GM15510 (cell line): ENCODE measurements around the gene FAM181A.

Experiments used
- POLR2A ChIP-seq: IDR thresholded peaks from 3 replicates; pipeline ENCODE4 v1.6.1; 2011; ENCODE audit warnings: borderline replicate concordance; ENCODE audit not compliant: insufficient read length; ENCODE audit errors: extremely low read depth

The FAM181A gene

DNA sequence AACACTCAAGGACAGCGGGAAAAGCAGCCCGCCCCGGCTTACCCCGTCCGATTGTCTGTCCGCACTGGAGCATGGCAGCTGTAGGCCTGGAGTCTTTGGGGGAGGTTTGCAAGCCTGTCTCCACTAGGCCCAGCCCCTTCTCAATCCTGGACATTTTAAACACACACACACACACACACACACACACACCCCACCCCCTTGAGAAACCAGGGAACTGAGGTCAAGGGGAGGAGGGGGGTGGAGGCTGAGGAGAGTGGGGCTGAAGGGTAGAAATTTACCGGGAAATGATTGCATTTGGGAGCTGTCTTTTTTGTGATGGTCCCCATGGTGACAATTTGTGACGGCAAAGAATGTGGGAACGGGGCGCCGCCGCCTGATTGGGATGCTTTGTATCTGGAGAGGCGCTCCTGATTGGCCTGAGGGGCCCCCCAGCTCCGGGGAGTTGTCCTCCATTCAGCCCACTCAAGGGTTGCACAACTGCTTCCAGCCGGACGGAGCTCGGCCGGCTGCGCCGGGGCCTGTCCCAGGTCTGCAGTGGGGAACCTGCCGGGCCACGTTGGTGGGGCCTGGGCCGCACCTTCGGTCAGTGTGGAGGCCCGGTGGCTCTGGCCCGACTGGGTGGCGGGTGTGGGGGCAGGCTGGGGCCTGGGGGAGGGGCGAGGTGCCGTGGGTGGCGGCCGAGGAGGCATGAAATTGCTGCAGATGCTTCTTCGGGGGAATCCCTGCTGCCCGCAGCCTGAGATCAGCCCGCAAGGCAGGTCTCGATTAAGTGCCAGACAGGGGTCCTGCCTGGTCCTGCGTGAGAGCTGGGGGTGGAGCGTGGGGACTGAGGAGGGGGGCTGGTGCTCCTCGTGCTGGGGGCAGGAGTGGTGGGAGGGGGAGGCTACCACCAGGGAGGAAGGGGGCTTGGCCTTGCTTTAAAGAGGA lies at the start of gene FAM181A:
TSS of gene FAM181A (plus strand) at position 472 of the 927 bp plus-strand sequence. CDS start 942 bp downstream, outside the sequence.
- TF ChIP-seq POLR2A = no peak

DNA sequence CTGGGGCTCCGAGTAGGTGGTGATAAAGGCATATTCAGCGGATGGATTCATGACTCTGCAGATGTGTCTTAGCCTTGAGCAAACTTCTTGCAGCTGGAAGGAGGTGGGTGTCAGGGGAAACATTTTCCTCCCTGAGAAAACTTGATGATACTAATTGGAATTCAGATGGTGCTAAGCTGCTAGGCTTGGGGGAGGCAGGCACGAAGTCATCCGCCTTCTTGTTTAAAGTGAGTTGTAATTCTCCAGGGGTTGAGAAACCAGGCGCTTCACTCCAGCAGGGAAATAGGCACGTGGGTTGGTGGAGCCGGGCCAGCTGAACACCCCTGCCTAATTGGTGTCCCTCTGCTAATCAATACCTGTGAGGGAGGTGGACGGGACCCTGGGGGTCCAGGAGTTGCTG lies 48.9 kb upstream of the FAM181A start:
- no peak for TF ChIP-seq POLR2A

DNA sequence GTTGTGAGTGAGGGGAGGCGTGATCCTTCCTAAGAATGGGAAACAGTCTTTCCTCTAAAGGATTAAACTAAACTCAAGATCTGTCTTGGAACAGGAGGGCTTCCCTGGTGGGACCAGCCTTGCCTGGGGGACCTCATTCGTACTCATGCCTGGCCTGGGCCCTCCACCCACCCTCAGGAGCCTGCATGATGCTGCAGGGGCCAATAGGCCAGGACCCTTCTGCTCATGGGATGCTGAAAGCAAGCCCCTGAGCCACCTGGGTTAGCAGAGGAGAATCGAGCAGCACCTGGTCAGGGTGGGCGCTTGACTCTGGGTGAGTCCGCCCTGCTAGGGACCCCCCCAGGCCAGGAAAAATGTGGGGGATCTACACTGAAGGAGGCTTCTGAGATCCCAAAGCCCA lies 48.3 kb upstream of the FAM181A start:
- no peak for TF ChIP-seq POLR2A

DNA sequence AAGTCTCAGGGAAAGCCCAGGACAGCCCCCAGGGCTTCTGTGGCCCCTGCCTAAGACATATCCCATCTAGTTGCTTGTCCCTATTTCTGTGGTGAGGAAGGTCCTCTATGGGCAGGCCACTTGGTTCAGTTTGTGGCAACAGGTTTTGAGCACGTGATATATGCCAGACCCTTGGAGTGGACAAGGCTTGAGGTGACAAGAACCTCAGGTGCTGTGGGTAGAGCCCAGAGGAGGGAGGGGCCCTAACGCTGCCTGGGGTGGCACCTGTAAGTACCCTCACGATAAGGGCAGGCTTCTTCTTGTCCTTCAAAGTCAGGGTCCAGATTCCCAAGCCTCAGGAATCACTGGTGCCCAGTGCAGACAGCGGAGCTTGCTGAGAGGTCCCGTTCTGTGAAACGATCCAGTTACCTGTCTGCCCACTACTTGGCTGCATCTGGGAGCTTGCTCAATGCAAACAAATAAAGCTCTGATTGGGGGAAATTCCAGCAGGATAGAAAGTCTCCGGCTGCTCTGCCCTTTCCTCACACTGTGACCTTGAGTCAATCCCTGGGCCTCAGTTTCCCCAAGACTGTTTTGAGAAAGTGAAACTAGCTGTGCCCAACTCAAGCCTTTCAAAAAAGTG lies 47.7 kb upstream of the FAM181A start:
- TF ChIP-seq POLR2A = no peak

DNA sequence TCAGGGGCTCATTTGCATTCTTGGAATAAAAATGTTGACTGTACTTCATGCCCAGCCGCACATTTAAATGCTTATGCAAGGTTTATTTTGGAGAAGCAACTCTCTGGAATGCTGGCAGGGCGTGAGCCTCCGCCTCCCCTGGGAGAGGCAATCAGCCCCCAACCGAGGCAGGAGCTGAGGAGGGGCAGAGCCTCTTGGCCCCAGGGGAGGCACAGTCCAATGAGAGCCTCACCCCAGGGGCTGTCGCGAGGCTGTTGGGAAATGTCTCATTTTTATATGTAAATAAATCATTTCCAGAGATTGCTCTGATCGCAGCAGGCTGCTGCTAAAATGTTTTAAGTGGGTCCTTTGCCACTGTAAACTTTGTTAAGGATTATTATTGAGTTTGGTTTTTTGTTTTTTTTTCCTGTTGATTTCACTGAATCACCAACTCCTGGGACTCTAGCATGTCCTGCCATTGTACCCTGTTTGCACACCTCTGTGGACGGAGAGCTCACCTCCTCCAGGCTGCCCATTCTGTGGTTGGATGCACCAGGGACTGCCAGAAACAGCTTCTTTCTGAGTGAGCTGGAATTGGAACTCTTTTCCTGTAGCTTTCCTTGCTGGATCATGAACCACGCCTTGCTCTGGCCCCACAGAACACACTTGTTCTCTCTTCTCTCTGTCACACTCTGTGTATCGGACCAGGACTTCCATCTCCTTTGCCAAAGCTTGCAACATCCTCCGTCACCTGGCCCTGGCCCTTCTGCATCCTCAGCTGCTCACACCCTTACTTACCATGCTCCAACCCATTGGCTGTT lies 46.9 kb upstream of the FAM181A start:
- no peak for TF ChIP-seq POLR2A

DNA sequence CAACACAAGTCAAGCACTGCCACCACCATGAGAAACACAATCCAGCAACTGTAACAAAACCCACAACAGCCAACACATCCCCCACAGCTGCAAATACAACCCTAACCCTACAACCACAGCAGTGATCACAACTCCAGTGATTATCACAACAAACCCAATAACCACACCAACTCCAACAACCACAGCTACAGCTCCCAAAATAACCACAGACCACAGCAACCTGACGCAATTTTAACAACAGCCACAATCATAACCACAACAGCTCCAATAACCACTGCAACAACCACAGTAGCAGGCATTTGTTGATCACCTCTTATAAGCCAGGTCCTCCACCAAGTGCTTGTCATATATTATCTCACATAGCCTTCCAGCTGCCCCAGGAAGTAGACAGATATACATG lies 42.2 kb upstream of the FAM181A start:
- TF ChIP-seq POLR2A = no peak

DNA sequence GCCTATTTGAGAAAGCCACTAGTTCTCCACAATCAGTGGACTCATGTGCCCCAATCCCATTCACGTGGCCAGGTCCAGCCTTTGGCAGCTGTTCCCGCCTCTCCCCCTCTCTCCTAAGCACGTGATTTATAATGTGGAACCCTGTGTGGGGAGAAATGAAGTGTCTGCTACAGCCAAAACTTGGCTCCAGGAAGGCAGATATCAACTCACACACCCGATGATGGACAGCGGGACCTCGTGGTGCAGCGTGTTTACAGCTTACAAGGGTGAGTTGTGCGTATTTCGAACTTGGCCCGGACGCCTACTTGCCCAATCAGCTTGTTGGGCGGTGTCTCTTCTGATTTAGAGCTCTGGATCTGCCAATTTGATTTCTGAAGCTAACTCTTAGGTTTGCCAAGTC lies 38.1 kb upstream of the FAM181A start:
- no peak for TF ChIP-seq POLR2A

DNA sequence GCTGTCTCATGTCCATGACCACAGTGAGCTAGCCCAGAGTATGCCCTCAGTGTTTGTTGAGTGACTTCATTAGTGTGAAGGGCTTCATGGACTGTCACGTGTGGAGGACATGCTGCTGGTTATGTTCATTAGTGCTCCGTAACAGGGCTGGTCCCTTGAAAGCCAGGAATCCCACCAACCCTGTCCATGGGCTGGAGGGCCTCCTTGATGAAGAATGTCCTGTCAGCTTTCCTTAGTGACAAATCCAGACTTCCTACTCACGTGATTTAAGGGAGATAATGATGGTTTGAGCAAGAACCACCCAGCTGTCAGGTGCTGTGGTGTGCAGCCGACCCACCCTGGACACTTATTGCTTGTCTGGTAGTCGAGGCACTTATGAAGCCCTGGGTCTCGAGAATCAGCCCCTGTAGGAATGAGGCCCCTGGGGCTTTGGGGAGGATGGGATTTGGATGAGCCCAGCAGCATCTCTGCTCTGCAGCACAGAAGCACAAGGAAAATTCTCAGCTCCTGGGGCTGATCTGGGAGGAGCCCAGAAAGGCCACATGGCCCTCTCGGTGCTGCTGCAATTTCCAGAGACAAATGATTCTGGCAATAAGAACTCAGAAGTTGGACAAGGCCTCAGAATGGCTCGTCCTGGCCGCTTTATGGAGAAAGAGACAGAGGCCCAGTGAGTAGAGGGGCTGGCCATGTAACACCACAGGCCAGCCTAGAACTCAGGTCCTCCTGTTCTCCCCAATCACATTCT lies 37.2 kb upstream of the FAM181A start:
- no peak for TF ChIP-seq POLR2A

DNA sequence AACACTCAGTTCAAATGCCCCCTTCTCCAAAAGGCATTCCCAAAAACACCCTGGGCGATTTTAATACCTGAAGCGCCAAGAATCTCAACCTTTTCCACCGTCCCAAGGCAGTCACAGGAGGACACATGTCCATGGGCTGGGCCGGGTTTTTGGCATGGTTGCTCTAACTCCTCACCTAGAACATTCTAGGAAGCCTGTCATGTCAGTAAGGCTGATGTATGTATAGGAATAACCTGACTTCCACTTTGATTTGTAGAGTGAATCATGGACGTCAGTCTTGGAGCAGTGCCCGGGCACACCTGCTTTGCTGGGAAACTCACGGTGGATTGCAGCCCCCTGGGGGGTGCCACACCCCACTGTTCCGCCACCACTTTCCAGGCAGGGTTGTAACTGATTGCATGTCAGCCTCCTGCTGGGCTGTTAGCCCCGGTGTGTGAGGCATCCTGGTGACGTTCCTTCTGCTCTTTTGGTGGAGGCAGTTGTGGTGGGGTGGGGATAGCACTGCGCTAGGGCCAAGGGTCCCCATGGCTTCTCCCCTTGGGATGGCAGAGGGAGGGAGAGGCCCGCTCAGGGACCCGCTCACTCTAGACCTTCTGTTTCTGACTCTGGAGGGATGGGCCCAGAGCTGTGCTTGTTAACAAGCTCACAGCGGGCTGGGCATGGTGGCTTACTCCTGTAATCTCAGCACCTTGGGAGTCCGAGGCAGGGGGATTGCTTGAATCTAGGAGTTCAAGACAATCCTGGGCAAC lies 35.2 kb upstream of the FAM181A start:
- no peak for TF ChIP-seq POLR2A

DNA sequence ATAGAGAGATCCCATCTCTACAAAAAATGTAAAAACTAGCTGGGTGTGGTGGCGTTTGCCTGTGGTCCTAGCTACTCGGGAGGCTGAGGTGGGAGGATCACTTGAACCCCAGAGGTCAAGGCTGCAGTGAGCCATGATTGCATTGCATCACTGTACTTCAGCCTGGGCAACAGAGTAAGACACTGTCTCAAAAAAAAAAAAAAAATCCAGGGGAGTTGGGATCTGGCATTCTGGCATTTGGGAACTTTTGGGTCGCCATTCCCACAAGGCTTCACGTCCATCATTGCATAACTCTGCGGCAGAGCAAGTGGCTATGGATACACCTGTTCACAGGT lies 34.7 kb upstream of the FAM181A start:
- TF ChIP-seq POLR2A = no peak

DNA sequence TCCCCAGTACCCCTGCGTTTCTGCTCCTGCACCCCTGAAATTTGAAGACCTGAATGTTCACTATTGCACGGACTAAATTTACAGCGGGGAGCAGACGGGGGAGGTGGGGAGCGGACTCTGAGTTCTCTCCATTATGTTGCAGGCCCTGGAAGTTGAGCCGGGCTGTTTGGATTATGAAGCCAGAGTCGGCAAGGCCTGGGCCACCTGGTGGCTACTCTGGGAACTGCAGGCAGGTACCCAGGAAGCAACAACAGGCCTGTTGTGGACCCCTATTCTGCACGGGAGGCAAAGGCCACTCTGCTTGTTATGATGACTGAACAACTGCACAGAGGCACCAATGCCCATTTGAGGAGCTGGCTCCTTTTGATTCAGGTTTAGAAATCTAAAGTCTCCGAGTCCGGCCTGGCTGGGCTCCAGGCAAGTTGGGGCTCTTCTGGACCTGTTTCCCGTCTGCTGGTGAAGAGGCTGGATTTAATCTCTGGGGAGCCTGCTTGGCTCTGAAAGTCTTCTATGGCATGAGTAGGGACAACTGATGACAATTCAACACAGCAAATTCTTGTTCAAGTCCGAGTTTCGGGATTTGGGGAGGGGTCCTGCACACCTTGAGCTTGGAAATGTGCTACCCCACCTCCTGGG lies 34.1 kb upstream of the FAM181A start:
- TF ChIP-seq POLR2A = no peak

DNA sequence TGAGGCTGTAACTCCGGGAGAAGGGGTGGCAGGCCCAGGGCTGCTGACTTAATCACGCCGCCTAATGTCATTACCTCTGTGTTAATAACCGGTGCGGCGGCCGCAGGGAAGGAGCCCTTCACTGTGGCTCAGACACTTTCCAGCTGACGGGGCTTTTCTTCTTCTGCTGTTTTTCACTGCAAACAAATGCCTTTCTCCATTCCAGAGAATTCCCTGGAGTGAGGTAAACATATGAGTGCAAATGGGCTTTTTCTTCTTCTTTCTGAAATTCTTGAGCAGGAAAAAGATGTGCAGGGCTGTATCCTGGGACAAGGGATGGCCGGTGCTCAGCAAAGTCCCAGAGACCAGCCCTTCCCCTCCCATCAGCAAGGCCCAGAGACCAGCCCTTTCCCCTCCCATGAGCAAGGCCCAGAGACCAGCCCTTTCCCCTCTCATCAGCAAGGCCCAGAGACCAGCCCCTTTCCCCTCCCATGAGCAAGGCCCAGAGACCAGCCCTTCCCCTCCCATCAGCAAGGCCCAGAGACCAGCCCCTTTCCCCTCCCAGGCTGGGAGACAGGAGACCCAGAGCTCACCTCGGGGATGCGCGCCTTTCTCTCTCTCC lies 33.4 kb upstream of the FAM181A start:
- TF ChIP-seq POLR2A = no peak

DNA sequence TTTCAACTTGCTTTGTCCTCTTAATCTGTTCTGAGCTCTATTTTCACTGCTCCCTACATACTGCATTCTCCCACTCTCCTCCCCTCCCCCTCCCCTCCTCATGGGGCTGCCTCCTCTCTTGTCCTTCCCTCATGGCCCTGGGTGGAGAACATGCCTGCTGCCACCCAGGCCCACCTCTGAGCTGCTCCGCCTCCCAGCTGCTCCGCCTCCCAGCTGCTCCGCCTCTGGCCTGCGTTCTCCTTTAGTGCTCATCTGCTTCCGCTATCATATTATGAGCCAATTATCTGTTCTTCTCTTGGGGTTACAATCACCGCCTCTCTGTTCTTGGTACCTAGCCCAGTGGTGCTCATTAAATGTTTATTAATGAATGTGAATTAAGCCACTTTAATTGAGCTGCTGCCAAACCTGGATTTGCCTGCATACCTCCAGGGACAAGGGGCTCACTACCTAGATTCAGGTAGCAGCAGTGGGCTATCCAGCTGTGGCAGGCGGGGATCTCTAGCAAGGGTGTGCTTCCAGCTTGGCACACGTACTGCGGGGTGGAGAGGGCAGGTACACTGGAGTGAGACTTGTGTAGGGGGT lies 32.0 kb upstream of the FAM181A start:
- TF ChIP-seq POLR2A = no peak
